Adrenal gland (tissue), 12 donors: ENCODE results near the gene EXOC6. TPM values are rescaled to one million over a fixed set of nuclear protein-coding genes. Genes with fewer than 3 reads are reported as not detected.
A peak's percentile ranks its signal among the peaks of the same experiment; 100 is the strongest.

ENCODE experiments used
- DNase-seq, 7 donors: peaks; one replicate each; pipeline ENCODE4 v3.0.0-alpha.2; 2019 to 2020
- H3K27ac ChIP-seq, 5 donors: fragments of 200-600 bp; sonication (generic) in 4 of 5; 1 replicate in 3 of 5; 2 replicates in 2 of 5; pipeline versions ENCODE4 v1.5.1 to v1.8.0; 2016 to 2020; ENCODE audit warnings: mild to moderate bottlenecking in 1 of 5
- H3K27me3 ChIP-seq: fragments of 200-600 bp; 2 replicates; pipeline ENCODE4 v1.8.0; 2021
- H3K36me3 ChIP-seq, 2 donors: fragments of 200-600 bp; replicated peaks in 1 of 2; 1 replicate in 1 of 2; 2 replicates in 1 of 2; pipeline versions ENCODE4 v1.5.1 to v1.8.0; 2018 to 2022
- H3K4me1 ChIP-seq, 2 donors: fragments of 200-600 bp; replicated peaks in 1 of 2; 1 replicate in 1 of 2; 2 replicates in 1 of 2; pipeline versions ENCODE4 v1.5.1 to v1.8.0; 2018 to 2021
- H3K4me3 ChIP-seq, 4 donors: fragments of 200-600 bp; sonication (generic) in 3 of 4; one replicate each; pipeline ENCODE4 v1.5.1; 2016 to 2018
- H3K9me3 ChIP-seq, 3 donors: fragments of 200-600 bp; sonication (generic) in 1 of 3; replicated peaks in 1 of 3; 1 replicate in 2 of 3; 2 replicates in 1 of 3; pipeline versions ENCODE4 v1.5.1 to v1.8.0; 2016 to 2021
- POLR2A ChIP-seq, 2 donors: fragments of 450-650 bp; IDR thresholded peaks; one replicate each; pipeline ENCODE4 v1.6.1; 2017; ENCODE audit warnings: antibody characterized with exemption in 2 of 2, mild to moderate bottlenecking in 2 of 2, moderate library complexity in 1 of 2
- WGBS, 4 donors: extraction: QIAGEN DNeasy Blood & Tissue Kit in 2 of 4; methylation state at CpG; one replicate each; pipeline versions ENCODE4 v1.1.5 to v1.1.7; 2013 to 2017; 5-methylcytosine and 5-hydroxymethylcytosine counted together
- intact Hi-C, 2 donors: fragments of 100-400 bp; cut with DNase I; formaldehyde crosslinking; loops; one replicate each; pipeline versions ENCODE4 v1.14.1 to v1.15.0; 2022 to 2023
- polyA plus RNA-seq, 3 donors: library from polyadenylated mRNA; stranded (reverse); fragments of 200-250 nt in 2 of 3; fragments of 350-450 nt in 1 of 3; fragmentation: Illumina TruSeq in 1 of 3; extraction: RNeasy Lipid Tissue Mini Kit (QIAGEN cat#74804) in 1 of 3; gene quantifications; one replicate each; pipeline ENCODE4 v1.2.3, GENCODE V29; 2013 to 2014
- total RNA-seq, 9 donors: library from RNA; depleted of rRNA in 4 of 9; stranded (reverse); fragments of >200 nt in 4 of 9; fragments of 120-200 nt in 1 of 9; fragmentation: NEBNext Ultra II Directional in 1 of 9; extraction: Animal tissue kit (Norgen Biotek cat#: 25700) in 1 of 9; gene quantifications; one replicate each; pipeline versions ENCODE4 v1.1.0 to v1.2.4, GENCODE V29; 2013 to 2023
- TF ChIP-seq, protein P1 (sequence below), 6 experiments: fragments of 450-650 bp in 4 of 6; fragments of 200-600 bp in 2 of 6; sonication (generic) in 1 of 6; IDR thresholded peaks; 1 replicate in 5 of 6; 2 replicates in 1 of 6; pipeline versions ENCODE4 v1.5.1 to v1.8.0; 2016 to 2021; ENCODE audit warnings: antibody characterized with exemption in 6 of 6, mild to moderate bottlenecking in 2 of 6, moderate library complexity in 1 of 6
- donor health status: healthy with polysubstance abuse.
- donor health status: Bipolar disorder and iron deficiency.
- donor health status: DM: yes; HTN: yes; CAD: no.
- donor health status: DM: no; HTN: no; CAD: no.
- donor health status: DM: no; HTN: no; CAD: no.
- donor health status: DM: yes; HTN: yes; CAD: no.

EXOC6 gene
- total and polyA plus RNA-seq, 12 donors = 7.1 to 60.1 (median 25.7) TPM

DNA sequence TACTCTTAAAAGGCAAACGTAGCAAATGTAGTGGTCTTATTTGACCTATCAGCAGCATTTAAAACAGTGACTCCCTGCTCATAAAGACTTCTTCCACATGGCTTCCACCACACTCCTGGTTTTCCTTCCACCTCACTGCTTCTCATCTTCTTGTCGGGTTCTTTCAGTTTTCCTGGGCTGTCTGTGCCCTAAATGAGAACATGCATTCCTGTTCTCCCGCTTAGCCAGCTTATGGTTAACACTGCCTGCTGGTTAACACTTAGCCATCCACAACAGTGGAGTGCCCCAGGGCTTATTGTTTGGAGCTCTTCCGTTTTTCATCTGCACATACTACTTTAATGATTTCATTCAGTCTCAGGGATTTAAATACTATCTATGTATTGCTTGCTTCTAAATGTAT is 34.3 kb upstream of the EXOC6 start:
- no peak for DNase-seq

DNA sequence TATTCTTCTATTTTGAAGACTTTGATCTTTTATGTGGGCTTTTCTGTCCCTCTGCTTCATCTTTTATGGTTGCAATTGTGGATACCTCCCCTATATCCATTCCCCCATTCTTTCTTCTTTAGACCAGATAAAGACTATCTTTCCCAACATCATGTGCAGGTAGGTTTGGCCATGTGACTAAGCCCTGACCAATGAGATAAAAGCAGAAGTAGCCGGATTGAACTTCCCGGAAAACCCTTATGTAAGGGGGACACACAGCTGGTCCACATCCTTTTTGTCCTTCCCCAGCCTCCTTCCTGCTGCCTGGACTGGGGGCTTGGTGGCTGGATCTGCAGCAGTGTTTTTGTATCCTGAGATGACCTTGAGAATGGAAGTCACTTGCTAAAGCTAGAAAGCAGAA is 33.5 kb upstream of the EXOC6 start:
- Histone ChIP-seq H3K36me3 (no peaks in the 10 kb centered on the region), H3K9me3 (no peaks in the 10 kb centered on the region), H3K27me3 (no peaks in the 10 kb centered on the region), H3K4me1 (no peaks in the 10 kb centered on the region), H3K27ac (no peak overlapping the region), H3K4me3 (no peak overlapping the region)
- intact Hi-C loops = loop anchor here in 1 of 2 donors (10.0 kb wide), 1 partner anchor 130 kb away; the partner anchor contains the start of gene HHEX
- WGBS, 4 donors = 63 to 84% (median 76%) methylated on average over 2 of the region's 2 CpGs
- no peak for DNase-seq
- TF ChIP-seq, protein P1, sequence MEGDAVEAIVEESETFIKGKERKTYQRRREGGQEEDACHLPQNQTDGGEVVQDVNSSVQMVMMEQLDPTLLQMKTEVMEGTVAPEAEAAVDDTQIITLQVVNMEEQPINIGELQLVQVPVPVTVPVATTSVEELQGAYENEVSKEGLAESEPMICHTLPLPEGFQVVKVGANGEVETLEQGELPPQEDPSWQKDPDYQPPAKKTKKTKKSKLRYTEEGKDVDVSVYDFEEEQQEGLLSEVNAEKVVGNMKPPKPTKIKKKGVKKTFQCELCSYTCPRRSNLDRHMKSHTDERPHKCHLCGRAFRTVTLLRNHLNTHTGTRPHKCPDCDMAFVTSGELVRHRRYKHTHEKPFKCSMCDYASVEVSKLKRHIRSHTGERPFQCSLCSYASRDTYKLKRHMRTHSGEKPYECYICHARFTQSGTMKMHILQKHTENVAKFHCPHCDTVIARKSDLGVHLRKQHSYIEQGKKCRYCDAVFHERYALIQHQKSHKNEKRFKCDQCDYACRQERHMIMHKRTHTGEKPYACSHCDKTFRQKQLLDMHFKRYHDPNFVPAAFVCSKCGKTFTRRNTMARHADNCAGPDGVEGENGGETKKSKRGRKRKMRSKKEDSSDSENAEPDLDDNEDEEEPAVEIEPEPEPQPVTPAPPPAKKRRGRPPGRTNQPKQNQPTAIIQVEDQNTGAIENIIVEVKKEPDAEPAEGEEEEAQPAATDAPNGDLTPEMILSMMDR (IDR thresholded peaks at IDR 0.05) = no peak

More for the DNA sequence above, 34.3 kb upstream of the EXOC6 start:
- TF ChIP-seq, protein P1 (IDR thresholded peaks at IDR 0.05) = no peak
- no peak for TF ChIP-seq POLR2A (IDR thresholded peaks at IDR 0.05)
- no peaks in the 10 kb centered on the region for H3K4me1 ChIP-seq
- no peak overlapping the region for H3K4me3 ChIP-seq
- H3K36me3 ChIP-seq = no peaks in the 10 kb centered on the region
- H3K9me3 ChIP-seq = no peaks in the 10 kb centered on the region
- intact Hi-C loops = loop anchor here in 1 of 2 donors (10.0 kb wide), 1 partner anchor 129 kb away; the partner anchor contains the start of gene HHEX
- no peaks in the 10 kb centered on the region for H3K27me3 ChIP-seq
- H3K27ac ChIP-seq = no peak overlapping the region
- WGBS, 4 donors = 82 to 84% (median 82%) methylated on average over 4 of the region's 4 CpGs

DNA sequence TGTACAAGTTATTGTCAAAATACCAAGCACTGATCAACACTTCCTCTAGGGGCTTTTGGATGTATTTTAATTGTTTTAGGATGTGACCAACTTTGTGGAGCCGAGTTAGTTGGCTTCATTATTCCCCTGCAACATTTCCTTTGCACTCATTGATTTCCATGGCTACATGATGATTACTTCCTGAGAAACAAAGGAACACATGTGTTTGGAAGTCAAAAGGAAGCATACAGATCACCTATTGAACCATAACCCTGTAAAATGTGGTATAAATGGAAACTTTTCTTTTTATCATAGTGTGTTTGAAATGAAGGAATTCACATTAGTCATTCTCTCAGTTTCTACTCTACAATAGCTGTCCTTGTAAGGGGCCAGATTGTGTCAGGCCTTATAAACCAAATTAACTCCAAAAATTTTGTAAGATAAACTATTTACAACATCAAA is 32.2 kb upstream of the EXOC6 start:
- WGBS, 4 donors = 42 to 58% (median 53%) methylated on average over 1 of the region's 1 CpG
- no peaks in the 10 kb centered on the region for H3K36me3 ChIP-seq
- TF ChIP-seq POLR2A (IDR thresholded peaks at IDR 0.05) = no peak
- TF ChIP-seq, protein P1 (IDR thresholded peaks at IDR 0.05) = peak in 1 of 6 experiments; percentile 11
- no peaks in the 10 kb centered on the region for H3K9me3 ChIP-seq
- no peaks in the 10 kb centered on the region for H3K27me3 ChIP-seq
- no peak for DNase-seq
- no peak overlapping the region for H3K27ac ChIP-seq
- intact Hi-C loops = loop anchor here in 1 of 2 donors (10.0 kb wide), 1 partner anchor 131 kb away; the partner anchor contains the start of gene HHEX
- H3K4me1 ChIP-seq = no peaks in the 10 kb centered on the region
- H3K4me3 ChIP-seq = no peak overlapping the region

DNA sequence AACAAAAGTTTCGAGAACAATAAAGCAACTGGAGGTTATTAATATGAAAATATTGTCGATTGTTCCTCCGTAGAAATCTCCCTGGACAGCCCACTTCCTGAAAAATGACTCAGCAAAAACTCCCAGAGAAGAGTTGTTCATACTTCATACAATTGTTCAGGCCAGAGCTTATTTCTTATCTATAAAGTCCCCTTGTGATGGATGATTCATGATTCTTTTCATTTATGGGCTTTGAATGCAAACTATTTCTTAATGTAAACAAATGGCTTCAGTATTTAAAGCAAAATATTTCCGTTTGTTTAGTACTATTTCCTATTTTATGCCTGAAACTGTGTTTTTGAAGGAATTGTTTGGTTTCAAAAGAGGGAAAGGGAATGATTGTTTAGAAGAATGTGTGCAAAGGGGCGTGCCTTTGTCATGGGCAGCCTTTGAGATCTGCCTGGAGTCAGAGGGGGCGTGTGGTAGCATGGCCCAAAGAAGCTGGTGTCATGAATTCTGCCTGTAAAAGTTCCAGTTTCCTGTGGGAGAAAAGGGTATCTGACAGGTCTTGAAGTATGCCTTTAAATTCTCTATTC is 26.2 kb upstream of the EXOC6 start:
- WGBS, 4 donors = 9 to 19% (median 13%) methylated on average over 6 of the region's 6 CpGs
- Histone ChIP-seq H3K36me3 (no peaks in the 10 kb centered on the region), H3K9me3 (no peaks in the 10 kb centered on the region), H3K4me1 (peaks cover 12 to 14% of the 10 kb centered on the region in 2 donors), H3K4me3 (no peak overlapping the region), H3K27ac (peak overlapping the region; percentile 11 to 81 (median 77)), H3K27me3 (no peaks in the 10 kb centered on the region)
- TF ChIP-seq, protein P1 (IDR thresholded peaks at IDR 0.05) = no peak
- TF ChIP-seq POLR2A (IDR thresholded peaks at IDR 0.05) = no peak
- DNase-seq = peak in 2 of 7 donors; percentile 32 to 39
- intact Hi-C loops = no loop called here
